22Rv1 (cell line): ENCODE measurements around the gene STK36.

Experiments
- ZFX ChIP-seq: fragments of 450-650 bp; IDR thresholded peaks from 2 replicates; pipeline ENCODE4 v1.6.1; 2017; ENCODE audit warnings: antibody characterized with exemption, borderline replicate concordance
- TF ChIP-seq, protein P1 (sequence below): fragments of 450-650 bp; IDR thresholded peaks from 2 replicates; pipeline ENCODE4 v1.5.1; 2017; ENCODE audit warnings: mild to moderate bottlenecking

DNA sequence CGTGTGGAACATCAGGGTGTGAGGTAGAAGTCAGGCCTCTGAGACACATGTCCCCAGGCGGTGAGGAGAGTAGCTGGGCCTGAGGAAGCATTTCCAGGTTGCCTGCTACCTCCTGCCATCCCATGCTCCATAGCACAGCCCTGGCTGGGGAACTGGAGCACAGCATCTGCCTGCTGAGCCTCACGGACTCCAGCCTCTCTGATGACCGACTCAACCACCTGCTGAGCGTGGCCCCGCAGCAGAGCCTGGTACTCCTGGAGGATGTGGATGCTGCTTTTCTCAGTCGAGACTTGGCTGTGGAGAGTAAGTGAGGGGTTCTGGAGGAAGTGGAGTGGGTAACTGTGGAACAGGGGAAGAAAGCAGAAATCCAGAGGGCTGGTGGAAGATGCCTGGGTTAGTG is 9.5 kb upstream of the STK36 start:
- TF ChIP-seq, protein P1, sequence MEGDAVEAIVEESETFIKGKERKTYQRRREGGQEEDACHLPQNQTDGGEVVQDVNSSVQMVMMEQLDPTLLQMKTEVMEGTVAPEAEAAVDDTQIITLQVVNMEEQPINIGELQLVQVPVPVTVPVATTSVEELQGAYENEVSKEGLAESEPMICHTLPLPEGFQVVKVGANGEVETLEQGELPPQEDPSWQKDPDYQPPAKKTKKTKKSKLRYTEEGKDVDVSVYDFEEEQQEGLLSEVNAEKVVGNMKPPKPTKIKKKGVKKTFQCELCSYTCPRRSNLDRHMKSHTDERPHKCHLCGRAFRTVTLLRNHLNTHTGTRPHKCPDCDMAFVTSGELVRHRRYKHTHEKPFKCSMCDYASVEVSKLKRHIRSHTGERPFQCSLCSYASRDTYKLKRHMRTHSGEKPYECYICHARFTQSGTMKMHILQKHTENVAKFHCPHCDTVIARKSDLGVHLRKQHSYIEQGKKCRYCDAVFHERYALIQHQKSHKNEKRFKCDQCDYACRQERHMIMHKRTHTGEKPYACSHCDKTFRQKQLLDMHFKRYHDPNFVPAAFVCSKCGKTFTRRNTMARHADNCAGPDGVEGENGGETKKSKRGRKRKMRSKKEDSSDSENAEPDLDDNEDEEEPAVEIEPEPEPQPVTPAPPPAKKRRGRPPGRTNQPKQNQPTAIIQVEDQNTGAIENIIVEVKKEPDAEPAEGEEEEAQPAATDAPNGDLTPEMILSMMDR, result no peak
- no peak for TF ChIP-seq ZFX
